MV-4-11 (cell line): ENCODE results near the gene PSORS1C1.

Experiments
- DNase-seq: peaks from one replicate; lab custom pipeline; 2025; lab: John Stamatoyannopoulos, UW

The PSORS1C1 gene

DNA sequence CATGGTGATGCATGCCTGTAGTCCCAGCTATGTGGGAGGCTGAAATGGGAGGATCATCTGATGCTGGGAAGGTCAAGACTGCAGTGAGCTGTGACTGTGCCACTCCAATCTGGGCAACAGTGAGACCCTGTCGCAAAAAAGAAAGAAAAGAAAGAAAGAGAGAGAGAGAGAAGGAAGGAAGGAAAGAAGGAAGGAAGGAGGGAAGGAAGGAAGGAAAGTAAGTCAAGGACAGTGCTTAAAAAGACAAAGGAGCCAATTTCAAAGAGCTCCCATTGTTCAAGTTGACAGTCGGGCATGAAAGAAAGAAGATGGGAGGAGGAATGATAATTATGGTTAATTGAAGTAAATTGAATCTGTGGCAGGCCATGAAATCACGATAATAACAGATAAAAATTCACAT is 18.4 kb upstream of the PSORS1C1 start:
- DNase-seq: no peak

DNA sequence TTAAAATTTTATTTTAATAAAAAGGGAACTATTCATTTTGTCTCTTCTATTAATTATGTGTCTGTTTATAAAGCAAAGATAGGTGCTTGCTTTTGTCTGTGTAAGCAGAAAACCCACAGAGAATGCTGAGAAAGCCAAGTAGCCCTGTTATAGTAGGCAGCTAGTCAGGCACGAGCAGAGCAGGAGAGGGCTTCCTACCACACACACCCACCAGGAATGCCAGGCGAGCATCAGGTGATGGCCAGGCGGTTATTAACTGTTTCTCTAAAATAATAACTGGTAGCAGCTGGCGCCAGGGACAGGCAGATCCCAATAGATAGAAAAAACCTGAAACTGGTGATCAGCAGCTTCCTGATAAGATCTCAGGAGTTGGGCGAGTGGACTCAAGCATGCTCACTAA is 17.9 kb upstream of the PSORS1C1 start:
- no peak for DNase-seq

DNA sequence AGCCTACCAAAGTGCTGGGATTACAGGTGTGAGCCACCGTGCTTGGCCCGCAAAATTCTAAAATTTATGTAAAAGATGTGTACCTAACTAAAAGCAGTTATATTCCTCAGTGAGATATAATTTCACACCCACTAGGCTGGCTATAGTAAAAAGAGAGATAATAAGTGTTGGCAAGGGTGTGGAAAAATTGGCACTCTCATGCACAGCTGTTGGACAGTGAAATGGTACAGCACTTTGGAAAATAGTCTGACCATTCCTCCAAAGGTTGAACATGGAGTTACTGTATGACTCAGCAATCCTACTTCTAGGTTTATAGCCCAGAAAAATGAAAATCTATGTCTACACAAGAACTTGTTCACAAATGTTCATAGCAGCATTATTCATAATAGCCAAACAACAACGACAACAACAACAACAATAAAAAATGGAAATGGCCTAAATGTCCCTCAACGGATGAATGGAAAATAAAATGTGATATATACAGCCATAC is 16.1 kb upstream of the PSORS1C1 start:
- no peak for DNase-seq

DNA sequence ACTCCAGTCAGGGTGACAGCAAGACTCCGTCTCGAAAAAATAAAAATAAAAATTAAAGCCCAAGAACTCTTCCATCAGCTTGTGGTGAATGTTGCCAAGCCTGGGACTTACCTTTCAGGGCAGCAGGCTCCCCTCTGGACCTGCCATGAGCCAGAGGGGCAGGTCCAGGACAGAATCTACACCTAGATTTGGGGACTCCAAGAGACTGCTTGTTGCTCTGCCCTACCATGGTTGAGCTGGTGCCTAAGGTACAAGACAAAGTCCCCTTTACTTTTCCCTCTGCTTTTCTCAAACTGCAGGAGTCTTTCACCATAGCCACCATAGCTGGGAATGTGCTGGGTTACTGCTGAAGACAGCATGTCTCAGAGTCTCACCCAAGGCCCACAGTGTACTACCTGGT is 11.5 kb upstream of the PSORS1C1 start:
- DNase-seq: no peak

DNA sequence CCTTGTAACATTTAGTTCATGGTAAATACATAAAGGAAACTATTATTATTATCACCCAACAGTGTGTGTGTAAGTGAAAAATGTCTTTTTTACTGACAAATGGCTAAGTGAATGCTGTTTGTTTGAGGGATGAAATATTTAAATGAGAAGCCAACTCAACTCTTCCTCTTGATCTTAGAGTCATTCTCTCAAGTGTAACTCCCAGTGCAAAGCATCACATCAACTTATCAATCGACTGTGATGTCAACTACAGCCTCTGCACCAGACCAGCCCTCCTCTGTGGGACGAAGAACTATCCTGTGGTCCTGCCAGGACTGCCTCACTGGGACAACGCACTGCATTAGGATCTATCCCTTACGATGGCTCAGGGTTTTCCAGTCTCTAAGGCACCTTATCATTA is 7.5 kb upstream of the PSORS1C1 start:
- no peak for DNase-seq

DNA sequence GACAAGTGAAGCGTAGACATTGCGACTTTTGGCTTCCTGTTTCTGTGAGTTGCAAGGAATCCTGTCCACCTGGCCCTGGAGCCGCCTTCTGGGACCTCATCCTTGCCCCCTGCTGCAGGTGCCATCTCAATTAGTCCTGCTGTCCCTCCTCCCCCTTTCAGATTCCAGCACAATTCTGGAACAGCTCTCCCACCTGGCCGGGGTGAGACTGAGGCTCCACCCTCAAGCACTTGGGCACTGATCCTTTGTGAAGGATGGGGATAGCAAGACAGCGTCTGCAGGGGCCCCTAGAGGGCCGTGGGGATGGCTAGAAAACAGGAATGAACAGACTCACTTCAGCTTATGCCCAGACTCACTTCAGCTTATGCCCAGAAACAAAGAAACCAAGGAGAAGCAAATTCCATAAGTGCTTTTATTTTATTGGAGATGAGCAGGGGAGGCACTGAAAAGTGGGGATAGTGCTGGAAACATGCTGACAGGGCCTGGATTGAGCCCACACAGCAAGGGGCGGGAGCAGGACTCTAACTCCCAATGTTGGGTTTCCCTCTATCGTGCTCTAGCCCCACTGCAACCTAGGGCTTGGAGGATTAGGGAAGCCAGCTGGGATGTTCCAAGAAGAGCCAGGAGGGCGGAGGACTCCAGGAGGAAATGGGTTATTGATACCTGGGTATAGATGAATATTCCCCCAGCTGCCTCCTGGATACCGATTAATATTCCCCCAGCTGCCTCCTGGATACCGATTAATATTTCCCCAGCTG is 3.6 kb upstream of the PSORS1C1 start:
- no peak for DNase-seq

DNA sequence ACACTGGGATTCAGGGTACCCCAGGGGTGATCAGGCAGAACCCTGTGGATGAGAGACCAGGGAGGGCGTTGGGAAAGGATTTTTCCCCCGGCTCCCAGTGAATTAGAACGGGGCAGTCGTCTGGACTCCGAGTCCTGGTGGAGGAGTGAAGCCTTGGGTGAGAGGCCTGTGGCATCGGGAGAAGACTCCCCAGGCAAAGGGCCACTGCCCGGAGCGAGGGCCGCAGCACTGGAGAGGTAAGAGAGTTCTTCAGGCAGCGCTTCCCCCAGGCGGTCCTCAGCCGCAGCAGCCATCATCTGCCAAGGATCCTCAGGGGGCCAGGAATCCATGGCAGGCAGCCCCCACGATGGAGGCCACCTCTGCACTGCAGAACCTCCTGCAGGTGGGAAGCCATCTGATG is 2.9 kb upstream of the PSORS1C1 start:
- no peak for DNase-seq

DNA sequence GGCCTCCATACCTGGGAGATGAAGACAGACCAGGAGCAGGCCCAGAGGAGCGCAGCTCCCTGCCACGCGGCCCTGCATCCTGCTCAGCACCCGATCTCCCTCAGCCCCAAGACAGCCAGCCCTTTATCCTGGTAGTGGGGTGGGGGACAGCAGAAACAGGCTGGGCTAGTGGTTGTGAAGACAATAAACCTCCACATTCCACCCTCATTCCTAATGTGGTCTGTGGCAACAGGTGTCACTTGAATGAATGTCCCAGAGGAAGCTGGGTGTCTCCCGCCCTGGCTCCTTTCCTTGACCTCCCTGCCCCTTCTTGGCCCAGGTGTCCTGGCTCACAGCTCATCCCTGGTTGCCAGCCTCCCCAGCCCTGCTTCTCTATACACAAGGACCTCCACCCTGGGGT is 2.1 kb upstream of the PSORS1C1 start, which contains the start of gene C6orf15:
TSS of gene C6orf15 (minus strand) at position 98 of the 400 bp plus-strand sequence. CDS start at position 78, 20 bp downstream.
- no peak for DNase-seq

DNA sequence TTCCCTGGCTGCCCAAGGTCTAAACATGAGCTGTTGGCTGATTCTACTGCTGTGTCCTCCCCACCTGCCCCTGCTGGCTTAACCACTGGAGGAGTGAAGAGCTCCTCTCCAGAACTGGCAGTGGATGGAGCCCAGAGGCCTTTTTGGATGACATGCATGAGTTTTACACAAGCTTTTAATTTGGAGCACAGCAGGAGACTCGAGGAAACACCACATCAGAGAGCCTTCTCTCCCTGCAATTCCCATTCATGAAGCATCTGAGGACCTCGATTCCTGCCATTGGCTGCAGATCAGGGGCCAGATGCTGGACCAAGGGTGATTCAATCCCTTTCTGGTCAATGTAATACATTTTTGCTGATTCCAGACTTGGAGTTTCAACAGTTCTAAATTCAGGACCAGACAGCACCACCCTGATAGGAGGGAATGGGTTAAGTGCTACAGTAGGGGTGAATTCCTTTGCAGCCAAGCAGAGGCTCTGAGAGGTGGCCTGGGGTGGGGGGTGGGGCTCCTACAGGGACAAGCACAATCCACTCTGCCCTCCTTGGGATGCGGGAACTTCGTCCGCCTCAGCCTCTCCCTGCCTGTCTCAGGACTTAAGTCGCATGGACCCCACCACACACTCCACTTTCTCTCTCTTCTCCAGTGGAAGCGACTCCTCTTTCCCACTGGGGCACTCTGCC is 599 bp upstream of the PSORS1C1 start:
- no peak for DNase-seq

DNA sequence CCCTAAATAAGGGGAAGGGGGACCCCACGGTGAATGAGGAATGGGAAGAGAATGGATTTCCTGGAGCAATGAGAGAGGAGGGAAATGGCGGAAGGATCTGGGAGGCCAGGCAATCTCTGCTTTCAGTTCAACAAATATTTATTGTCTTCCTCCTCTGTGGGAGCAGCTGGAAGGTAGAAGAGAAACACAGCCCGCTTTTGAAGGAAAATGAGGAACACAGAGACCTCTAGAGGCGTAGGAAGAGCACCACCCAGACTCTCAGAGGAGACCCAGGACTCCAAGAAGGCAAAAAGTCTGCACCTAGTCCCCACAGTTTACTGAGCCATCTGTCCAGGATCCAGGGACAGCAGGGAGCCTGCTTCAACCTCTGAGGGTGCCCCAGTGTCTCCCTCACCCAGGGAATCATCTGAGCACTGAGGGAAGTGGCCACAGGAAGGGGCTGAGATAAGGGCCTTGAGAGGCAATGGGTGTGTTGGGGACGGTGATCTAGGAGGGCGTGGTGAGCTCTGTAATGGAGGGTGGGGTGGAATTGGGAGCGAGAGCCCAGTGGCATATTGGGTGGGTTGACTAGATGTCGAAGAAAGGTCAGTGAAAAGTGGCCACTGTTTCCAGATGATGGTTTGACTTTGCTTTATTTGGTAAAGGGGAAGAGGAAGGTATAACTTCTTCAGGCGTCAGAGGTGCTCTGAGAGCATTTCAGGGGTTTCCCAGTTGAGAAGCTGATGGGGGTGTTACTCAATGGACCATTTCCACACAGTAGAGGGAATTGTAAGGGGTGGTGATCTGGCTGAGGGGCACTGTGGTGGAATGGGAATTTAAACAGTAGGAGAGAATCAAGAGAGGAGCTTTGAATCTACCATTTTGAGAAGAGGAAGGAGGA is 610 bp downstream of the PSORS1C1 start:
- DNase-seq: peak; percentile 65

DNA sequence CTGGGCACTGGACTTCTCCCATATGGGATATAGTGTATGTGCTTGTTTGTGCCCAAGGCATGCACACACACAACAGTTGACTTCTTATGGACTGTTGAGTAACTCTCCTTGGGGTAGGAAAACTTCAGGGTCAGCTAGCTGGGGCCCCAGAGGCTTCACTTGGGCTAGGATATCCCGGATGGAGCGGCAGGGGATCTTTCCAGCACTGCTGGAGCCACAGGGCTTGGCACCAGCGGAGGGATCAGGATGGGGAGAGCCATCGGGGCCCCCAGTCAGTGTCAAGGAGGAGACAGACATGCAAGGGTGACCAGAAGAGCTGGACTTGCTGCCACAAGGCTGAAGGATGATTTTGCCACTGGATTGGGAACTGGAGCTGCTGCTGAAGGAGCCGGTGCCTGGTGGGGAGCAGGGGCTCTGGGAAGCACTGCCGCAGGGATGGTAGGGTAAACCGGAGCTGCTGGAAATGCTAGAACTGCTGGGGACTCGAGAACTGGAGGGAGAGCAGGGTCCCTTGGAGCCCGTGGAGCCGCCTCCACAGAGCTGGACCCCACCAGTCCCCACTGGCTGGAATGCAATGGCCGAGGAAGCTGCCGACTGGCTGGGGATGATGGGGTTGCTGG is 1.5 kb downstream of the PSORS1C1 start:
- no peak for DNase-seq

DNA sequence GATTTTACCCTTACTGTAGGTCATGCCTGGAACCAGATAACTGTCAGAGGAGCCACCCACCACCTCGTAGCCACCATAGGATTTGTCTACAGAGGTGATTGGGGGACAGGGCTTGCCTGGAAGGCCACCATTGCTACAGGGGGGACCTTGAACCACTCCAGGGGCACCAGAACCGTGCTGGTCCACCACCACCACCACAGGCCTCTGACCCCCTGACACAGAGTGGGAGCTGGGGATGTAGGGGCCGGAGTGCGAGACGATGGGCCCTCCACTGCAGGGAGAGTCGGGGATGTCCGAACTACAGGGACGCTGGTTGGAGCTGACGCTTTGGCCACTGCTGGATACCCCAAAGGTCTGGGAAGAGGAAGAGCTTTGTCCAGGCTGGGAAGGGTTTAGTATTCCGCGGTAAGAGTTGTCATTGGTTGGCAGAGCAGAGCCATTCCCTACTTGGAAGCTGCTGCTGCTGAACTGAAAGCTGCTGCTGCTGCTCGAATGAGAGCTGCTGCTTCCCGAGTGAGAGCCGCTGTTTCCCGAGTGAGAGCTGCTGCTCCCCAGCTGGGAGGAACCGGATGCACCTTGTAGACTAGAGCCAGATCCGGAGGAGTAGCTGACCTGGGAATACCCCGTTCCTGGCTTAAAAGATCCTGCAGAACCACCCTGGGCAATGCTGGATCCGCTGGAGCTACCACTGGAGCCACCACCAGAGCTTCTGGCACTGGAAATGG is 2.2 kb downstream of the PSORS1C1 start:
- DNase-seq: no peak

DNA sequence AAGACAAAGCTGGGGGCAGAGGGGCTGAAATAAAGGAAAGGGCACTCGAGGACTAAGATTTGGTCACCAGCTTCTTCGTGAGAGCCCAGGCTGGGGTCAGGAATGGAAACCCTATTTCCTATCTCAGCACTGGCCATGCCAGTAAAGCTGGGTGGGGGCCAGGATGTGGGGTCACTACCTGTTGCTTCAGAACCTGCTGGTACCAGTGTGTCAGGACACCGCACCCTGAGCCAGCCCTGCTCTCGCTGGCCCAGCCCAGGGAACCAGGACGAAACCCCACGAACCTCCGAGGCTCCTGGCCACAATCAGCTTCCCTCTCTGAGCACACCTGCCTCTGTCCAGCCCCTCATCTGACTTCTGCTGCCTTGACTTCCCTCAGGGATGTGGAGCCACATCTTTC is 3.6 kb downstream of the PSORS1C1 start:
- no peak for DNase-seq

DNA sequence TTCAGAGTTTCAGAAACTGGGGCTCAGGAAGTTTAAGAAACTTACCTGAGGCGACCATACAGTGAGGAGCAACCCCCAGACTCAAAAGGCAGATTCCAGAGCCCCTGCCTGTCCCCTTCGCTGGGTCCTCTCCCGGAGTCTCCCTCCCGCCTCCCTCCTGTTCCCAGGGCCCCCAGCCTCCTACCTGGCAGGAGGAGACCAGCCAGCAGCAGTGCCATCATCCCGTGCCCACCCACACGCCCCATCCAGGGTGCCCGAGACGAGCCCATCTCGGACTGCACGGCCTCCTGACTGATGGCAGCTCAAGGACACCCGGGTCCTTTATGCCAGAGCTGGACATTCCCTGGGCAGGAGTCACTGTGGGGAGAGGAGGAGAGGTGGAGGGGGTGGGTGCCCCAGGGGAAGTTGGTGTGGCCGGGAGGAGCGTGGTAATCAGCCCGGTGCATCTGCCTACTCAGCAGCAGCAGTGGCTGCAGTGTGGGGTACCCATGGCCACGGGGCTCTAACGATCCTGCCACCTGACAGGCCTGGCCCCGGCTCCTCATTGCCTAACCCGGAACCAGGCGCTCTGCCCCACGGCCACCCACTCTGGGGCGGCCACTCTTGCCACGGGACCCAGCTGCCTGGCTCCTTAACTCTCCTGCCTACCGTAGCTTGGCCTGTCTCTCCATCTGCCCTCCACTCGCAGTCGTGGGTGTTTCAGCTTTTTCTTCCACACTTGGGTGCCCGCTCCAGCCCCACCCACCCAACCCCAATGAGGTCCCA is 5.7 kb downstream of the PSORS1C1 start, which contains the start of gene CDSN:
TSS of gene CDSN (minus strand) at position 296 of the 765 bp plus-strand sequence. CDS start at position 269, 27 bp downstream.
- DNase-seq: no peak

DNA sequence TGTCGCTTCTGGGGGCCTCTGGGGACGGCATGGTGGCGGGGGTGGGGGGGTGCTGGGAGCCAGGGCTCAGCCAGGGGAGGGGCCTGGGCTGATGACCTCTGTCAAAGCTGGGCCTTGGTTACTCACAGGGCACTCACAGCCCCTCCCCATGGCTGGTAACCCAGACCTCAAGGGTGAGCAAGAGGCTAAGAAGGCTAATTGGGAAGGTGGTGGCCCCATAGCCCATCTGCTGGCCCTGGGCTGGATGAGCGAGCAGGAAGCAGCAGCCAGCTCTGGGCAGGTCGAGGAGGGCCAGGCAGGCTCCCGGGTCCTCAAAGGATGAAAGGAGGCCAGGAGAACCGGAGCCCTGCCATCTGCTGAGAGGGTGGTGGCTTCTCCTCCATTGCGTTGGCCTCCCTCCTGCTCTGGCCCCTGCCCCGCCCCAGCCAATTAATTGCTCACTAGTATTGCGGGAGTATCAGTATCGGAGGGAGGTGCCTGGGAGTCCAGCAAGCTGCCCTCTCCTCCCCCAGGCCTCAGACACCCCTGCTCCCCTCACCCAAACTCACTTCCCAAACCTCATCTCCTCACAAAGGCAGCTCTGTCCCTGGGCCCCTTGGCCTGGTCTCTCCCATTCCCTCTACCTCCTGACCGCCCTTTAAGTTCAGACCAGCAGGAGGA is 6.7 kb downstream of the PSORS1C1 start:
- DNase-seq: no peak

DNA sequence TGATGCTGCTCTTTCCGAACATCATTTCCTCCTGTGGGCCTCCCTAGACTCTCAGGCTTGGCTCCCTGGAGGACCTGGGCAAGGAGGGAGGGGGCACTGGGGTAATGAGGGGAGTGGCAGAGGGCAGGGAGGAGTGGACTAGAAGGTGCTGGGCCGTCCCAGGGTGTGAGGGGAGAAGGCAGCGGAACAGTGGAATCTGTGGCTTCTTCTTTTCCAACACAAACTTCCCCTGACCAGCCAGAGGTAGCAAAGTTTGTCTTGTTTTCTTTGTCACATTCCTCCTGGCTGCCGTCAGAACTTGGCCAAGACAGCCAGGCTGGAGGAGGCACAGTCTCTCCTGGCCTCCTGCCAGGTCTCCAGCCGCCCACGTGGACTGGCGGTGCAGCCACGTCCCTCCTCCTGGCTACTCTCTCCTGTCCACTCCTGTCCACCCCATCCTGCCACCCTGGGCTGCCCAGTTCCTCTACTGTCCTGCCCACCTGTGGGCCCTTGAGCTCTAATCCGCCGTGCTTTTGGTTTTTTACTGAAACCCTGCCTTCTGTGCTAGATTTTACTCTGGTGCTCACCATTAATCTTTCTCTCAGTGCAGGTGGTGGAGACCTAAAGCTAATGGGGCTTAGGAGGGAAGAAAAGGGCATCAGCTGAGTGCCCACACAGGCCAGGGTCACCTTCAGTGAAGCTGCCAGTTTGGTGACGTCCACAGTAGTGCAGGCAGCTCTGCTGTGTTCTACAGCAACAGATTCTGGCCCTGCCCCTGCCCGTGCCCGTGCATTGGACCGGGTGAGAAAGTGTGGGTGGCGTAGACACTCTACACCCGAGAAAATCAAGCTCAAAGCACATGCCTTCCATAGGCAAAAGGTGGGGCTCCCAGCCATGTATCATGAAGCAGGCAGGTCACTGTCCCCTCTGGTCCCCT is 8.4 kb downstream of the PSORS1C1 start:
- DNase-seq: no peak

DNA sequence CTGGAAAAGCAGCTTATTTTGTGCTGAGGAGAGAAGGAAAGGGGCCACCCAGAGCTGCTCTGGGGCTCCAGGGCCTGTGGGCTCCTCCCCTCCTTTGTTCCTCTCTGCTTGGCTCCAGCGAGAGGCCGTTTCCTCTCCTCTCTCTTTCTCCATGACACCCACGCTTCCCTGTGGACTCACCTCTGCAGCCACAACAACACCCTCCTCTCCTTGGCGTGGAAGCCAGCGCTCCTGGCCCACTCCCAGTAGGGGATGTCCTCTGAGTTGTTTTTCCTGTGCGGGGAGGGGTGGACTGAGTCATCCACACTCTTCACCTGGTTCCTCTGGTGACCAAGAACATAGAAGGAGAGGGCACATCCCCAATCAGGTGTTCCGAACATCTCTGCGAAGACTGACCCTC is 10.6 kb downstream of the PSORS1C1 start:
- no peak for DNase-seq

DNA sequence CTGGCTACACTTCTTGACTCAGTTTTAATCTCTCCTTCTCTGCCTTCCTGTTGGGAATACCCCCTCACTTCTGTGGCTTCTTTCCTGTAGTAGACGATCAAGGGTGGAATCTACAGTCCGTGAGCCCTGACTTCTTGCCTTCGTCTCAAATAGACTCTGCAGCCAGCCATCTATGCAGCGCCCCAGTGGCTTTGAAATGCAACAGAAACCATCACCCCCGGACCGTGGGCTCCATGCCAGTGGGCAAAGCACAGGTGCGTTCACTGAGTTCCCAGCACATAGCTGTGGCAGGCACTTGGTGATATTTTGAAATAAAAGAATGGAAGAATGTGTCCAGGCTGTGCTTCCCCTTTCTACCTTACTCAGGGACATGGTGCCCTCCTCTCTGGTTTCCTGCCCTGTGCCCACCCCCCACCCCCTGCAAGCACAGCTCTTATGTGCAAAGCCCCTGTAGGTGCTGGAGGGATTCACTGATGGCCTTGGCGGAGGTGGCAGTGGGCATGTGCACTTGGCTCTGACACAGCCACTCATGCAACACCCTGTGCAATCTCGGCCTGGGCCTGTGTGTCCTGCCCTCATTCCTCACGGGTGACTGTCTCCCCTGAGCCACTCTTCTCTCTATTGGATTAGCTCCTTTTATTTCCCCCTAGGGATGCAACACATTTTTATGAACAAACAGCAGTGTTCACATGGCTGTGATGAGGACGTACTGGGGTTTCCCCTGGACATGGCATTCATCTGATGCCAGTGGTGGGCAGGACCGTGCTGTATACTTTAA is 11.2 kb downstream of the PSORS1C1 start:
- DNase-seq: no peak
